Erythroblast (primary cell): Measurements from ENCODE around the gene SYCN.

Experiments used
- DNase-seq, 2 experiments: peaks; one replicate each; lab custom pipeline; 2025; lab: John Stamatoyannopoulos, UW
- GATA1 ChIP-seq: IDR thresholded peaks from 2 replicates; pipeline ENCODE4 v1.6.1; 2011; ENCODE audit warnings: low read depth, mild to moderate bottlenecking, control low read depth, low read length, moderate library complexity
- POLR2A ChIP-seq: IDR thresholded peaks from 2 replicates; pipeline ENCODE4 v1.6.1; 2011; ENCODE audit warnings: mild to moderate bottlenecking, low read length

SYCN gene

DNA sequence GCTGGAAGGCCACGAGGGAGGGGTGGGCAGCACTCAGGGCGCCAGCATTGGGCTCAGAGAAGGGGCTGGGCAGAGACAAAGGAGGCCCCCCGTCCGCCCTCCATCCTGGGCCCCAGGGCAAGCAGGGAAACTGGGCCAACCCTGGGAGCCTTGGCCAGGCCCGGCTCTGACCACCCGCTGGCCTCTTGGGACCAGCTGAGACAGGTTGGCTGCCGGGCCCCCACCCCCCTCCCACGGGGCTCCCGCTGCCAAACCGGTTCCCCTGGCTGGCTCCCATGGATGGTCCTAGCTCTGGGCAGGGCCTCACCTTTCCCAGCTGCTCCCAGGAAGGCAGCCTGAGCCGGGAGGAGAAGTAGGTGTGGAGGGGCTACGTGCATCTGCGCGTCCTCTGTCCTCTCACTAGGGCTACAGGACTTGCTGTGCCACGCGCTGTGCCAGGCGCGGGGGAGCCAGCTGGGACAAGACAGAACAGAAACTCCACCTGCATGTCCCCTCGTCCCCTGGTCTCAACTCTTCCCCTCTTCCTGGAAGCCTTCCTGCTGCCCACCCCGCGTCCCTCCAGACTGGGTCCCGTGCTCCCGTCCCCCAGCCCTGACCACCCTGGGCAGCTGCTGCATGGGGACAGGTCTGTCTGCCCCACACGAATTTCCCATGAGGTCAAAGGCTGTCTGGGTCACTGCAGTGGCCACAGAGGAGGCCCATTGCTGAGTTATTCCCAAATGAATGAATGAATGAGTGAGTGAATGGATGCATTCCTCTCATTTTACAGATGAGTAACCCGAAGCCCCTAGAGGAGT is 36.4 kb downstream of the SYCN start:
- no peak for TF ChIP-seq POLR2A
- TF ChIP-seq GATA1 = no peak
- no peak for DNase-seq

- no peak for DNase-seq
- no peak for TF ChIP-seq POLR2A
- TF ChIP-seq GATA1 = no peak
These were observed 37.3 kb downstream of the SYCN start for GRCh38 chr19:39166571-39167391.

- no peak for DNase-seq
- no peak for TF ChIP-seq GATA1
- no peak for TF ChIP-seq POLR2A
These were observed 38.2 kb downstream of the SYCN start for GRCh38 chr19:39165857-39166256.

DNA sequence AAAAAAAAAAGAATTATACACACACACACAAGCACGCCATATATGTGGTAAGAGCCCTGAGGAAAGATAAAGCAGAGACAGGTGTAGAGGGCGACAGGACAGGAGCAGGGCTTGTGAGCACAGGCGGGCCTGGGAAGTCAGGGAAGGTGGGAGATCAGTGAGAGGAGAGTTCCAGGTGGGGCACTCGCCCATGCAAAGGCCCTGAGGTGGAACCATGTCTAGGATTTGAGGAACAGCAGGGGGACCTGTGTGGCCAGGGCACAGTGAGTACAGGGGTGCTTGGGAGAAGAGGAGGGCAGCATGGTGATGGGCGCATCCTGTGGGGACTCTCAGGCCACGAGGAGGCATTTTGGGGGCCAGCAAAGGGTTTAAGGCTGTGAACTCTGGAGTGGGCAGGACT is 39.8 kb downstream of the SYCN start:
- DNase-seq = no peak
- TF ChIP-seq GATA1 (no peak), POLR2A (no peak)

- TF ChIP-seq GATA1 (no peak), POLR2A (no peak)
These were observed 40.4 kb downstream of the SYCN start for GRCh38 chr19:39163621-39164020.

GRCh38 chr19:39162441-39163043 is 41.5 kb downstream of the SYCN start:
- no peak for TF ChIP-seq POLR2A
- no peak for TF ChIP-seq GATA1
- DNase-seq = no peak

More at GRCh38 chr19:39163621-39164020, 40.4 kb downstream of the SYCN start:
- DNase-seq = no peak

- DNase-seq = no peak
- TF ChIP-seq POLR2A (no peak), GATA1 (no peak)
These were observed 43.0 kb downstream of the SYCN start for GRCh38 chr19:39160889-39161672.

DNA sequence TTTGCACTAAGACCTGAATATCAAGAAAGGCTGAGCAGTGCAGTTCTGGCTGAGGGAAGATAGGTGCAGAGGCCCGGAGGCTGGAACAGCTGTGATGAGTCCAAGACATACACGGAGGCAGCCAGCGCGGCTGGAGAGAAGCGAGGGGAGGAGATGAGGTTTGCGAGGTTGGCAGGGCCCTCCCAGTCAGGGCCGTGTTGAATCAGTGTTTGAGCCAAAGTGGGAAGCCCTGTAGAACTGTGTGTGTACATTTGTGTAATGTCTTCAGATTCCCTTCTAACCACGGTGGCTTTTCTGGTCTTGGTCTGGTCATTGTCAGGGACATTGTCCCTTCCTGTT is 43.6 kb downstream of the SYCN start:
- no peak for TF ChIP-seq GATA1
- TF ChIP-seq POLR2A = no peak
- DNase-seq = no peak

GRCh38 chr19:39158646-39159260 is 45.3 kb downstream of the SYCN start:
- no peak for TF ChIP-seq GATA1
- TF ChIP-seq POLR2A = no peak
- peak; percentile 22 to 66 for DNase-seq

GRCh38 chr19:39157997-39158389 is 46.1 kb downstream of the SYCN start:
- no peak for TF ChIP-seq GATA1
- TF ChIP-seq POLR2A = no peak

GRCh38 chr19:39157275-39157996 is 46.6 kb downstream of the SYCN start:
- no peak for DNase-seq

More at GRCh38 chr19:39157997-39158389, 46.1 kb downstream of the SYCN start:
- no peak for DNase-seq

More at GRCh38 chr19:39157275-39157996, 46.6 kb downstream of the SYCN start:
- no peak for TF ChIP-seq GATA1
- TF ChIP-seq POLR2A = no peak
